DLD1 (cell line): ENCODE results near the gene NPB.

ENCODE experiments used
- in situ Hi-C: cut with HindIII; loops from 2 replicates; pipeline ENCODE4 v1.10.0; 2017; ENCODE audit warnings: low sequenced_read_pairs

The NPB gene

GRCh38 chr17:81898029-81898866 lies 3.8 kb upstream of the NPB start:
- in situ Hi-C loops = no loop called here

- in situ Hi-C loops = no loop called here
Measured at GRCh38 chr17:81898885-81899284, 3.2 kb upstream of the NPB start.

GRCh38 chr17:81899514-81900166 lies 2.4 kb upstream of the NPB start:
- in situ Hi-C loops = no loop called here

GRCh38 chr17:81900181-81900820 lies 1.7 kb upstream of the NPB start:
- in situ Hi-C loops = no loop called here

- in situ Hi-C loops = no loop called here
Measured at GRCh38 chr17:81901167-81902022, 643 bp upstream of the NPB start.

GRCh38 chr17:81902653-81903414 lies 796 bp downstream of the NPB start:
- in situ Hi-C loops = no loop called here

- in situ Hi-C loops = no loop called here
Measured at GRCh38 chr17:81903415-81903831, 1.4 kb downstream of the NPB start.

GRCh38 chr17:81903896-81904599 lies 2.0 kb downstream of the NPB start:
- in situ Hi-C loops = no loop called here

- in situ Hi-C loops = no loop called here
Measured at GRCh38 chr17:81904600-81905423, 2.8 kb downstream of the NPB start.

- in situ Hi-C loops = no loop called here
Measured at GRCh38 chr17:81905424-81905875, 3.4 kb downstream of the NPB start.

GRCh38 chr17:81905993-81906392 lies 4.0 kb downstream of the NPB start:
- in situ Hi-C loops = no loop called here

GRCh38 chr17:81906476-81907218 lies 4.6 kb downstream of the NPB start:
- in situ Hi-C loops = no loop called here

- in situ Hi-C loops = no loop called here
Measured at GRCh38 chr17:81907219-81908145, 5.4 kb downstream of the NPB start.

- in situ Hi-C loops = no loop called here
Measured at GRCh38 chr17:81908793-81909192, 6.8 kb downstream of the NPB start.

- in situ Hi-C loops = no loop called here
Measured at GRCh38 chr17:81909231-81909630, 7.2 kb downstream of the NPB start.

GRCh38 chr17:81909966-81910839 lies 8.2 kb downstream of the NPB start:
- in situ Hi-C loops = no loop called here
